ENCODE data around the gene PLAA.
"Not testable (repeated sequence)": the region's sequence is repeated elsewhere in the genome, so short reads cannot be mapped to it uniquely, and the experiment has no call there.

DNA sequence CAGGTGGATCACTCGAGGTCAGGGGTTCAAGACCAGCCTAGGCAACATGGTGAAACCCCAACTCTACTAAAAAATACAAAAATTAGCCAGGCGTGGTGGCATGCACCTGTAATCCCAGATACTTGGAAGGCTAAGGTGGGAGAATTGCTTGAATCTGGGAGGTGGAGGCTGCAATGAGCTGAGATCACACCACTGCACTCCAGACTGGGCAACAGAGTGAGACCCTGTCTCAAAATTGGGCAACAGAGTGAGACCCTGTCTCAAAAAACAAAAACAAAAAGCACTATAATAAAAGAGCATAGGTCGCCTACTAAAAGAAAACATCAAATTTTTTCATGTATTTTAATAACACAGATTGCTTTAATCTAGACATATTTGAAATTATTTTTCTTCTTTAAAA, 71.9 kb downstream of the PLAA start:
- not testable (repeated sequence) for TF ChIP-seq CTCF (IDR thresholded peaks at IDR 0.05); POLR2A (IDR thresholded peaks at IDR 0.05; ENCODE audit: low read depth); POLR2AphosphoS5 (IDR thresholded peaks at IDR 0.05); EP300 (IDR thresholded peaks at IDR 0.05)

All from esophagus muscularis mucosa (tissue), 4 donors.